H1 (cell line): ENCODE measurements around the gene KCND3. TPM values are rescaled to one million over a fixed set of nuclear protein-coding genes. Genes with fewer than 3 reads are reported as not detected.

Source experiments
- CTCF ChIA-PET: fragments of 300-600 bp; sonication (Branson Sonifier 250); formaldehyde crosslinking; loops from one replicate; lab custom pipeline; 2021; ENCODE audit not compliant: partially characterized antibody; lab: Charles Lee
- POLR2A ChIA-PET: fragments of 300-600 bp; sonication (Branson Sonifier 250); formaldehyde crosslinking; loops from one replicate; lab custom pipeline; 2021; ENCODE audit warnings: inconsistent platforms; ENCODE audit not compliant: partially characterized antibody; lab: Charles Lee
- DNase-seq, 2 experiments: peaks; one replicate each; pipeline versions ENCODE4 v3.0.0 to v3.0.0-alpha.2; 2010 to 2022; ENCODE audit warnings: low spot score in 2 of 2, low read depth in 1 of 2, mixed read lengths in 1 of 2
- FAIRE-seq: peaks from 2 replicates; lab custom pipeline; 2011; peaks lifted over from hg19 to GRCh38; lab: Jason Lieb, UNC
- H2AFZ ChIP-seq: 2 replicates; pipeline ENCODE4 v1.8.1; 2012; ENCODE audit warnings: low read length, inconsistent platforms
- H2AK5ac ChIP-seq: 2 replicates; pipeline ENCODE4 v1.6.1; 2013; ENCODE audit warnings: low read depth, low read length
- H2BK120ac ChIP-seq: replicated peaks from 2 replicates; pipeline ENCODE3; 2013; ENCODE audit warnings: low read depth, low read length, inconsistent platforms
- H2BK12ac ChIP-seq: 2 replicates; pipeline ENCODE4 v1.6.1; 2013; ENCODE audit warnings: low read depth, low read length
- H2BK15ac ChIP-seq: 2 replicates; pipeline ENCODE4 v1.6.1; 2013; ENCODE audit warnings: low read length
- H2BK20ac ChIP-seq: 2 replicates; pipeline ENCODE4 v1.6.1; 2013; ENCODE audit warnings: low read length
- H2BK5ac ChIP-seq: 2 replicates; pipeline ENCODE4 v1.6.1; 2013; ENCODE audit warnings: low read depth, low read length
- H3K14ac ChIP-seq: 2 replicates; pipeline ENCODE4 v1.6.1; 2013; ENCODE audit warnings: inconsistent platforms; ENCODE audit not compliant: insufficient read length
- H3K18ac ChIP-seq: 2 replicates; pipeline ENCODE4 v1.6.1; 2013; ENCODE audit warnings: low read length; ENCODE audit errors: extremely low read depth
- H3K23ac ChIP-seq: 2 replicates; pipeline ENCODE4 v1.6.1; 2013; ENCODE audit warnings: inconsistent platforms; ENCODE audit not compliant: insufficient read length
- H3K23me2 ChIP-seq: 2 replicates; pipeline ENCODE4 v1.6.1; 2013; ENCODE audit warnings: low read depth, low read length
- H3K27ac ChIP-seq: 2 replicates; pipeline ENCODE4 v1.6.1; 2011; ENCODE audit warnings: low read depth, low read length, inconsistent platforms
- H3K27me3 ChIP-seq, 4 experiments: replicated peaks in 1 of 4; 1 replicate in 1 of 4; 2 replicates in 3 of 4; pipeline versions ENCODE4 v1.6.1 to v1.8.1; 2011 to 2013; ENCODE audit warnings: low read length in 3 of 4, mild to moderate bottlenecking in 3 of 4, inconsistent platforms in 2 of 4, mixed read lengths in 2 of 4, moderate library complexity in 1 of 4; ENCODE audit not compliant: control insufficient read depth in 3 of 4, insufficient read depth in 3 of 4; ENCODE audit errors: extremely low read depth in 1 of 4
- H3K36me3 ChIP-seq, 4 experiments: 2 replicates each; pipeline versions ENCODE4 v1.6.1 to v1.8.1; 2011 to 2013; ENCODE audit warnings: mild to moderate bottlenecking in 4 of 4, low read length in 3 of 4, moderate library complexity in 2 of 4, control low read depth in 1 of 4, inconsistent platforms in 1 of 4; ENCODE audit not compliant: insufficient read depth in 4 of 4, control insufficient read depth in 2 of 4
- H3K4ac ChIP-seq: replicated peaks from 2 replicates; pipeline ENCODE3; 2013; ENCODE audit warnings: low read length, low read depth, mixed read lengths, inconsistent platforms; ENCODE audit not compliant: insufficient read length
- H3K4me1 ChIP-seq, 4 experiments: replicated peaks in 1 of 4; 1 replicate in 1 of 4; 2 replicates in 3 of 4; pipeline versions ENCODE4 v1.6.1 to v1.8.1; 2011 to 2013; ENCODE audit warnings: low read length in 3 of 4, inconsistent platforms in 2 of 4, mixed read lengths in 1 of 4; ENCODE audit not compliant: insufficient read depth in 4 of 4, control insufficient read depth in 3 of 4
- H3K4me2 ChIP-seq, 2 experiments: 2 replicates each; pipeline versions ENCODE4 v1.6.1 to v1.8.1; 2011 to 2013; ENCODE audit warnings: low read depth in 2 of 2, low read length in 2 of 2, control low read depth in 1 of 2, inconsistent platforms in 1 of 2, mild to moderate bottlenecking in 1 of 2; ENCODE audit not compliant: insufficient read depth in 1 of 2
- H3K4me3 ChIP-seq, 4 experiments: fragments of 200-600, 300-600 bp in 1 of 4; sonication (generic), shearing (Covaris generic), sonication (Bioruptor Twin) in 1 of 4; 2 replicates each; pipeline versions ENCODE4 v1.5.1 to v1.8.1; 2011 to 2016; ENCODE audit warnings: low read length in 4 of 4, low read depth in 3 of 4, control low read depth in 2 of 4, inconsistent platforms in 2 of 4, mild to moderate bottlenecking in 2 of 4, mixed read lengths in 1 of 4, moderate library complexity in 1 of 4; ENCODE audit not compliant: insufficient read depth in 2 of 4; ENCODE audit errors: extremely low read depth in 1 of 4
- H3K56ac ChIP-seq: replicated peaks from 2 replicates; pipeline ENCODE3; 2013; ENCODE audit warnings: low read depth, mild to moderate bottlenecking, mixed read lengths, low read length, inconsistent platforms; ENCODE audit not compliant: insufficient read length
- H3K79me1 ChIP-seq: 2 replicates; pipeline ENCODE4 v1.6.1; 2013; ENCODE audit warnings: low read depth, low read length, control low read depth
- H3K79me2 ChIP-seq, 2 experiments: 2 replicates each; pipeline versions ENCODE4 v1.6.1 to v1.8.1; 2012 to 2013; ENCODE audit warnings: low read length in 2 of 2, mild to moderate bottlenecking in 2 of 2, inconsistent platforms in 1 of 2; ENCODE audit not compliant: insufficient read depth in 2 of 2, control insufficient read depth in 1 of 2
- H3K9ac ChIP-seq, 4 experiments: replicated peaks in 1 of 4; 1 replicate in 1 of 4; 2 replicates in 3 of 4; pipeline versions ENCODE4 v1.6.1 to v1.8.1; 2011 to 2013; ENCODE audit warnings: low read depth in 3 of 4, low read length in 3 of 4, control low read depth in 2 of 4, mild to moderate bottlenecking in 2 of 4, moderate library complexity in 2 of 4, inconsistent platforms in 1 of 4; ENCODE audit errors: extremely low read depth in 1 of 4
- H3K9me3 ChIP-seq, 2 experiments: 2 replicates each; pipeline versions ENCODE4 v1.6.1 to v1.8.1; 2012 to 2013; ENCODE audit warnings: mild to moderate bottlenecking in 2 of 2, moderate library complexity in 2 of 2, control low read depth in 1 of 2, inconsistent platforms in 1 of 2, low read depth in 1 of 2, low read length in 1 of 2, mixed read lengths in 1 of 2; ENCODE audit not compliant: insufficient read depth in 2 of 2
- H4K20me1 ChIP-seq, 2 experiments: replicated peaks in 1 of 2; 2 replicates each; pipeline versions ENCODE3 to v1.8.1; 2011 to 2013; ENCODE audit warnings: inconsistent platforms in 2 of 2, low read length in 2 of 2, mild to moderate bottlenecking in 1 of 2; ENCODE audit not compliant: insufficient read depth in 2 of 2, control insufficient read depth in 1 of 2
- H4K5ac ChIP-seq: 2 replicates; pipeline ENCODE4 v1.6.1; 2013; ENCODE audit warnings: low read length, low read depth, mixed read lengths, inconsistent platforms; ENCODE audit not compliant: insufficient read length
- H4K8ac ChIP-seq: 2 replicates; pipeline ENCODE4 v1.8.0; 2013; ENCODE audit warnings: mild to moderate bottlenecking, moderate library complexity, low read length, inconsistent platforms; ENCODE audit not compliant: insufficient read depth; ENCODE audit errors: extremely low read depth
- H4K91ac ChIP-seq: replicated peaks from 2 replicates; pipeline ENCODE3; 2013; ENCODE audit warnings: low read length, mixed read lengths, inconsistent platforms; ENCODE audit not compliant: insufficient read length
- GTF2F1 ChIP-seq: IDR thresholded peaks from 2 replicates; pipeline ENCODE4 v1.6.1; 2012; ENCODE audit warnings: low read depth, low read length, improper control_type of control experiment, borderline replicate concordance
- RAD21 ChIP-seq, 2 experiments: IDR thresholded peaks in 1 of 2; conservative IDR thresholded peaks in 1 of 2; 2 replicates each; pipeline ENCODE4 v1.6.1; 2011; ENCODE audit warnings: low read depth in 2 of 2, low read length in 2 of 2, improper control_type of control experiment in 1 of 2, inconsistent platforms in 1 of 2, mild to moderate bottlenecking in 1 of 2, moderate library complexity in 1 of 2
- WGBS, 2 experiments: shearing (Covaris generic) in 1 of 2; methylation state at CpG; one replicate each; pipeline versions ENCODE4 v1.1.6 to v1.1.7; 2013 to 2015; ENCODE audit warnings: low lambda C conversion rate in 2 of 2, mixed read lengths in 2 of 2, inconsistent platforms in 1 of 2, low coverage in 1 of 2, missing lambda C conversion rate in 1 of 2; ENCODE audit not compliant: insufficient replicate concordance in 2 of 2, insufficient coverage in 1 of 2, insufficient read length in 1 of 2; ENCODE audit errors: extremely low coverage in 1 of 2, missing lambda C conversion rate in 1 of 2; 5-methylcytosine and 5-hydroxymethylcytosine counted together
- polyA plus RNA-seq, 7 experiments: library from polyadenylated mRNA; depleted of rRNA in 3 of 7; stranded (reverse) in 5 of 7; unstranded in 2 of 7; fragments of >200 nt in 5 of 7; fragments of 200-250 nt in 2 of 7; gene quantifications; 1 replicate in 5 of 7; 2 replicates in 1 of 7; 4 replicates in 1 of 7; pipeline versions ENCODE4 v1.2.1 to v1.2.3, GENCODE V29; 2011 to 2013; ENCODE audit warnings: missing spikeins in 2 of 7, mixed read lengths in 2 of 7
- total RNA-seq: library from RNA; stranded (reverse); fragmentation: NEBNext Ultra II Directional; extraction: Animal tissue kit (Norgen Biotek cat#: 25700); gene quantifications from 2 replicates; pipeline ENCODE4 v1.2.1, GENCODE V29; 2021

The KCND3 gene
- total and polyA plus RNA-seq, 2 of the 8 experiments (the other 6 are each of a cell fraction or from before 2014, with no cell fraction given) = 0.14 to 0.48 TPM

DNA sequence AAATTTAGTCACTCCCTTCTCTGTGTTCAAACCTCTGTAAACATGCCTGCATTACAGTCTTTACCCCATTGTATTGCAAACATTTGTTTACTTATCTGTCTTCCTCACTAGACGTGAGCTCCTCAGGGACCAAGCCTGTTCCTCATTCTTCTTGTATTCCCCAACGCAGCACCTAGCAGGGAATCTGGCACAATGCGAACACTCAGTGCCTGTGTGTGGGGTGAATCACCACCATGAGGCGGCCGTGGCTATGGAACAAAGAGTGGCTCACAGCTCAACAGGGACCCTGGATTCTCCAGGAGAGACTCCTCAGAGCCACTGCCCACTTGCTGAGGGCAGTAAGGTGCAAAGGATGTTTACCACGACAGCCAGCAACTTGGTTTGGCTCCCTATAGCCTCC lies 137.9 kb downstream of the KCND3 start:
- H2AK5ac ChIP-seq = no peak overlapping the region
- peaks cover 0 to 16% (median 6%) of the 10 kb centered on the region in 4 experiments; a peak in 3 of 7 replicates for H3K4me1 ChIP-seq
- H3K27me3 ChIP-seq = no peaks in the 10 kb centered on the region
- H2BK12ac ChIP-seq = no peak overlapping the region
- CTCF ChIA-PET = interaction anchor here (0.6 to 0.9 kb wide), 2 partner anchors 72 to 344 kb away, joined by 3 to 4 read pairs; no protein-coding TSS in a partner anchor
- no peak for DNase-seq
- TF ChIP-seq RAD21 (IDR thresholded peaks at IDR 0.05 in 1 of 2, conservative IDR thresholded peaks at IDR 0.05 in 1 of 2; ENCODE audit: low read depth in 2 of 2, low read length in 2 of 2) (peak in 1 of 2 experiments; percentile 26; a peak in 1 of 4 replicates), GTF2F1 (no peak)
- TF ChIP-seq, all 59 proteins: peak for 1
- no peaks in the 10 kb centered on the region; the same call in 1 of the 2 replicates for H3K79me1 ChIP-seq
- H3K23ac ChIP-seq = no peak overlapping the region
- H3K9me3 ChIP-seq = no peaks in the 10 kb centered on the region
- H3K18ac ChIP-seq = no peak overlapping the region
- H2AFZ ChIP-seq = no peak overlapping the region
- H3K4me2 ChIP-seq = peak overlapping the region in 1 of 2 experiments; percentile 13; a peak in 1 of 4 replicates
- H3K56ac ChIP-seq = no peak overlapping the region
- no peak overlapping the region for H2BK20ac ChIP-seq
- no peak overlapping the region for H3K14ac ChIP-seq
- no peak overlapping the region for H3K9ac ChIP-seq
- no peaks in the 10 kb centered on the region for H3K79me2 ChIP-seq
- no peak overlapping the region for H4K8ac ChIP-seq
- H3K36me3 ChIP-seq = no peaks in the 10 kb centered on the region
- H2BK5ac ChIP-seq = no peak overlapping the region
- H4K5ac ChIP-seq = no peak overlapping the region
- 67% methylated on average over 6 of the region's 6 CpGs; no CpG with 5 or more reads in 1 of the 2 experiments for WGBS, 2 experiments
- no peak overlapping the region for H2BK120ac ChIP-seq
- H4K91ac ChIP-seq = no peak overlapping the region
- no peaks in the 10 kb centered on the region for H4K20me1 ChIP-seq
- no peaks in the 10 kb centered on the region for H3K23me2 ChIP-seq
- H3K27ac ChIP-seq = no peak overlapping the region
- POLR2A ChIA-PET = interaction anchor here (0.8 kb wide), 1 partner anchor 73 kb away, joined by 4 read pairs; no protein-coding TSS in a partner anchor
- H3K4ac ChIP-seq = no peak overlapping the region
- H3K4me3 ChIP-seq = no peak overlapping the region
- peak overlapping the region; percentile 83; the same call in 1 of the 2 replicates for H2BK15ac ChIP-seq
- FAIRE-seq = no peak
